ENCODE results near the gene CAMK2D. TPM values are rescaled to one million over a fixed set of nuclear protein-coding genes. Genes with fewer than 3 reads are reported as not detected.

CAMK2D gene
- total RNA-seq, 1 donor from 2014 or later = 50.3 TPM

- peaks cover 3% of the 10 kb centered on the region for H3K9me3 ChIP-seq
- no peak for TF ChIP-seq POLR2A (IDR thresholded peaks at IDR 0.05)
- no peak for TF ChIP-seq POLR2AphosphoS5 (IDR thresholded peaks at IDR 0.05; ENCODE audit: insufficient read depth in 1 of 2, low read depth in 1 of 2)
- TF ChIP-seq, protein P1, sequence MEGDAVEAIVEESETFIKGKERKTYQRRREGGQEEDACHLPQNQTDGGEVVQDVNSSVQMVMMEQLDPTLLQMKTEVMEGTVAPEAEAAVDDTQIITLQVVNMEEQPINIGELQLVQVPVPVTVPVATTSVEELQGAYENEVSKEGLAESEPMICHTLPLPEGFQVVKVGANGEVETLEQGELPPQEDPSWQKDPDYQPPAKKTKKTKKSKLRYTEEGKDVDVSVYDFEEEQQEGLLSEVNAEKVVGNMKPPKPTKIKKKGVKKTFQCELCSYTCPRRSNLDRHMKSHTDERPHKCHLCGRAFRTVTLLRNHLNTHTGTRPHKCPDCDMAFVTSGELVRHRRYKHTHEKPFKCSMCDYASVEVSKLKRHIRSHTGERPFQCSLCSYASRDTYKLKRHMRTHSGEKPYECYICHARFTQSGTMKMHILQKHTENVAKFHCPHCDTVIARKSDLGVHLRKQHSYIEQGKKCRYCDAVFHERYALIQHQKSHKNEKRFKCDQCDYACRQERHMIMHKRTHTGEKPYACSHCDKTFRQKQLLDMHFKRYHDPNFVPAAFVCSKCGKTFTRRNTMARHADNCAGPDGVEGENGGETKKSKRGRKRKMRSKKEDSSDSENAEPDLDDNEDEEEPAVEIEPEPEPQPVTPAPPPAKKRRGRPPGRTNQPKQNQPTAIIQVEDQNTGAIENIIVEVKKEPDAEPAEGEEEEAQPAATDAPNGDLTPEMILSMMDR (IDR thresholded peaks at IDR 0.05) = no peak
- DNase-seq (ENCODE audit: extremely low spot score in 2 of 2) = no peak
- no peak overlapping the region for H3K27ac ChIP-seq
- intact Hi-C loops (cut with DNase I) = no loop called here
- H3K4me1 ChIP-seq = no peaks in the 10 kb centered on the region
- H3K4me3 ChIP-seq = no peak overlapping the region
- H3K36me3 ChIP-seq = no peaks in the 10 kb centered on the region
- no peaks in the 10 kb centered on the region for H3K27me3 ChIP-seq
These were observed 340.6 kb downstream of the CAMK2D start for GRCh38 chr4:113420938-113421337.

- H3K4me3 ChIP-seq = no peak overlapping the region
- H3K36me3 ChIP-seq = no peaks in the 10 kb centered on the region
- no peaks in the 10 kb centered on the region for H3K4me1 ChIP-seq
- intact Hi-C loops (cut with DNase I) = no loop called here
- no peaks in the 10 kb centered on the region for H3K27me3 ChIP-seq
- peaks cover 3% of the 10 kb centered on the region for H3K9me3 ChIP-seq
- DNase-seq (ENCODE audit: extremely low spot score in 2 of 2) = no peak
- no peak overlapping the region for H3K27ac ChIP-seq
- TF ChIP-seq POLR2AphosphoS5 (IDR thresholded peaks at IDR 0.05; ENCODE audit: insufficient read depth in 1 of 2, low read depth in 1 of 2) (no peak), POLR2A (IDR thresholded peaks at IDR 0.05) (no peak)
- TF ChIP-seq, protein P1 (IDR thresholded peaks at IDR 0.05) = no peak
These were observed 341.9 kb downstream of the CAMK2D start for GRCh38 chr4:113419631-113420030.

- Histone ChIP-seq H3K27me3 (no peaks in the 10 kb centered on the region), H3K4me1 (no peaks in the 10 kb centered on the region), H3K4me3 (no peak overlapping the region), H3K27ac (no peak overlapping the region), H3K9me3 (no peaks in the 10 kb centered on the region), H3K36me3 (no peaks in the 10 kb centered on the region)
- no peak for DNase-seq (ENCODE audit: extremely low spot score in 2 of 2)
- intact Hi-C loops (cut with DNase I) = no loop called here
- TF ChIP-seq POLR2A (IDR thresholded peaks at IDR 0.05) (no peak), POLR2AphosphoS5 (IDR thresholded peaks at IDR 0.05; ENCODE audit: insufficient read depth in 1 of 2, low read depth in 1 of 2) (no peak)
- TF ChIP-seq, protein P1 (IDR thresholded peaks at IDR 0.05) = no peak
These were observed 350.0 kb downstream of the CAMK2D start for GRCh38 chr4:113411496-113411938.

GRCh38 chr4:113410686-113411085 is 350.9 kb downstream of the CAMK2D start:
- Histone ChIP-seq H3K4me3 (no peak overlapping the region), H3K27ac (no peak overlapping the region), H3K4me1 (no peaks in the 10 kb centered on the region), H3K36me3 (no peaks in the 10 kb centered on the region), H3K9me3 (no peaks in the 10 kb centered on the region), H3K27me3 (no peaks in the 10 kb centered on the region)
- intact Hi-C loops (cut with DNase I) = no loop called here
- no peak for DNase-seq (ENCODE audit: extremely low spot score in 2 of 2)
- TF ChIP-seq POLR2AphosphoS5 (IDR thresholded peaks at IDR 0.05; ENCODE audit: insufficient read depth in 1 of 2, low read depth in 1 of 2) = no peak
- no peak for TF ChIP-seq POLR2A (IDR thresholded peaks at IDR 0.05)
- TF ChIP-seq, protein P1 (IDR thresholded peaks at IDR 0.05) = no peak

GRCh38 chr4:113409181-113409580 is 352.4 kb downstream of the CAMK2D start:
- Histone ChIP-seq H3K4me1 (no peaks in the 10 kb centered on the region), H3K36me3 (no peaks in the 10 kb centered on the region), H3K9me3 (no peaks in the 10 kb centered on the region), H3K27me3 (no peaks in the 10 kb centered on the region), H3K27ac (no peak overlapping the region), H3K4me3 (no peak overlapping the region)
- intact Hi-C loops (cut with DNase I) = no loop called here
- no peak for DNase-seq (ENCODE audit: extremely low spot score in 2 of 2)
- TF ChIP-seq, protein P1 (IDR thresholded peaks at IDR 0.05) = no peak
